ENCODE measurements around the gene GFPT2.
A peak's percentile ranks its signal among the peaks of the same experiment; 100 is the strongest.
"Not testable (repeated sequence)": the region's sequence is repeated elsewhere in the genome, so short reads cannot be mapped to it uniquely, and the experiment has no call there.

GFPT2 gene

GRCh38 chr5:180303226-180304015, 49.7 kb downstream of the GFPT2 start:
- DNase-seq = no peak

- no peak for DNase-seq
Measured at GRCh38 chr5:180302256-180302655, 50.9 kb downstream of the GFPT2 start.

DNA sequence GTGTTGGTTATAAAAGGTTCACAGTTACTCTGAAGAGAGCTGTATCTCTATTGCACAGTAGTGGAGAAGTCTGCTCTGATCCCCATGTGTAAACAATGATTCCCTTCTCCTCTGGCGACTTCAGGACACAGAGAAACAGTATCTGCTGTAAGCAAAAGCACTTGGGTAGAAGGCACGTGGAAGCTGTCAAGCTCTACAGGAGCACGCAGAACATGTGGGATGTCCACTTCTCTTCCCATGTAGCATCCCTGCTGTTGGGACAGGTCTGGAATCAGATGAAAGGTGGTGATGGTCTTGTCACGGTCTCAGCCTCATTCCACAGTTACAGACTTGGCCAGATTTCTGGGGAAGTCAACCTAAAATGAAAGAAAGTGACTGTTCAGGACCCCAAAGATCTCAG, 51.9 kb downstream of the GFPT2 start:
- DNase-seq = no peak

GRCh38 chr5:180299526-180299925, 53.6 kb downstream of the GFPT2 start:
- DNase-seq = no peak

DNA sequence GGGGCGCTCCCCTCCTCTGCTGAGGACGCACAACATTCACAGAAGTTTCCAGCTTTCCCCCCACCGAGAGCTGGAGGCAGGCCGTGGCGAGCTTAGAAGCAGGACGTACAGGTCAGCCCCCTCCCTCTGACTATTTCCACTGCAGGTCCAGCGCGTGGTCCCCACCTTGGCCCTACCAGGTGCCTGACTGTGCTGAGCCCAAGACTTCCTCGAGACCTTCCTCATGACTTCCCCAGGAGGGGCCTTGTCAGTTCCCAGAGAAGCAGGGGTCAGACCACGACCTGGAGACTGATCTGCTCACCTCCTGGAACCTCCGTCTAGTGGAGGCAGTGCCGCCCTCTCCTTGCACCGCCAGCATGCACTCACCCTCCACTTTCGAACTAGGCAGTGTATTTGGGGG, 54.1 kb downstream of the GFPT2 start:
- not testable (repeated sequence) for DNase-seq

GRCh38 chr5:180297587-180298282, 55.4 kb downstream of the GFPT2 start:
- no peak for DNase-seq

- no peak for DNase-seq
Measured at GRCh38 chr5:180296771-180297170, 56.4 kb downstream of the GFPT2 start.

DNA sequence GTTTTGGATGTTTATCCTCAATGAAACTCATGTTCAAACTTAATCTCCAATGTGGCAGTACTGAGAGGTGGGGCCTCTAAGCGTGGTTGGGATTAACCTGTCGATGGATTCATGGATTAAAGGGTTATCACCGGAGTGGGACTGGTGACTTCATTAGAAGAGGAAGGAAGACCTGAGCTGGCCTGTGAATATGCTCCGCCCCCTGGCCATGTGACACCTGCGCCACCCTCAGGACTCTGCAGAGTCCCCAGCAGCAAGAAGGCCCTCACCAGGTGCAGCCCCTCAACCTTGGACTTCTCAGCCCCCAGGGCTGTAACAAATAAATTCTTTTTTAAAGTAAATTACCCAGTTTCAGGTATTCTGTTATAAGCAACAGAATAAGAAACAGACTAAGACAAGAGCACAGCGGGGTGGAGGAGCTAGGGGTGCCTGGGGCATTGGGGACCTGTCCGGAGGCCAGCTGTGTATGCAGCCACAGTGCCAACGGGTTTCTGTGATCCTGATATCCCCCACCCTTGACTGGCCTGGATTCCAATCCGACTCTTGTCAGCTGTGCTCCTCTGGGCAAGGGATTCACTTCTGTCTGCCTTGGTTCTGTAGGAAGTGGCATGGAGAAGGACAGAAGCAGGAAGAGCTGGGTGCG, 58.1 kb downstream of the GFPT2 start:
- no peak for DNase-seq

DNA sequence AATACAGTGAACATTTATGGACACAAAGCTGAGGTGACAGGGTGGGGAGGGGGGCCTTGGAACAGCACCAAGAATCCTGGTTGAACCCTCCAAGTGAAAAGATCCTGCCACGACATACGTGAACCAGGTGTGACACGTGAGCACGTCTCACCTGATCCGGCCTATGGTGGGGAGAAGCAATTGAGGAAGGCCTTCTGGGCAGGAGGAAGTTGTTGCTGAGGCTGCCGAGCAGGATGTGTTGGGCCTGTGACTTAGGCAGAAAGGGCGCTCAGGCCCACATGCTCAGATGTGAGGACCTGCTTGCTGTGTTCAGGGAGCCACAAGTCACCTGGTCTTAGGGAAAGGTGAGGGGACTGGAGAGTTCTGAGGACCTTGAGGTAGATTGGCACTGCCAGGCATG, 58.7 kb downstream of the GFPT2 start:
- DNase-seq = no peak

- DNase-seq = peak; percentile 53 to 74
Measured at GRCh38 chr5:180291943-180292831, 60.9 kb downstream of the GFPT2 start, which contains the start of gene MAPK9. Gene MAPK9 (minus strand): TSS chr5:180292083. CDS start chr5:180280561, 11,522 bp downstream.

DNA sequence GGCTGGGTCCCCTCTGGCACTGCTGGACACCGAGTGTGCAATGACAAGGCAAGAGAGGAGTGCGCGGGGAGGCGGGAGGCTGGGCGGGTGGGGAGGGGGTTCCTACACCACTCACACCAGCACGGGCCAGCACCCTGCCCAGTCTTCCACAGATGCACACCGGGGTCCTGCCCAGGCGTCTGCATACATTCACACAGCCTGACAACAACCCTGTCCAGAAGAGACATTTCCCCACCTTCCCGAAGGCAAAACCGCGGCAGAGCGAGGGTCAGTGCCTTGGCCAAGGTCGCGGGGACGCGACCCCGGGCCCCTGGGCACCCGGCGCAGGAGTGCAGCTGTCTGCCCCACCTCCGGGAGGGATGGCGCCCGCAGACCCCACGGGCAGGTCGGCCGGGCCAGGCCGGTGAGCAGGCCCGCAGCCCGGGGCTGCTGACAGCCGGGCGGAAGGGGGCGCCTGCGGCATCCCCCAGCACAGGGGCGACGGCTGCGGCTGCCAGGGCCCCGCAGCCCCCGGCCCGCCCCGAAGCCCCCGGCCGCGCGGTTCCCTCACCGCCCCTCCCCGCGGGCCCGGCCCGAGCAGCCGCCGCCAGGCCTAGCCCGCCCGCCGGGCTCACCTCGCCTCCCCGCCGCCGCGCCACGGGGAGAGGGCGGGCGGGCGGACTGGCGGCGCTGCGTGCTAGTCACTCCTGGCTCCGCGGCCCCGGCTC, 61.7 kb downstream of the GFPT2 start:
- DNase-seq = peak in 1 of 2 experiments; percentile 13

DNA sequence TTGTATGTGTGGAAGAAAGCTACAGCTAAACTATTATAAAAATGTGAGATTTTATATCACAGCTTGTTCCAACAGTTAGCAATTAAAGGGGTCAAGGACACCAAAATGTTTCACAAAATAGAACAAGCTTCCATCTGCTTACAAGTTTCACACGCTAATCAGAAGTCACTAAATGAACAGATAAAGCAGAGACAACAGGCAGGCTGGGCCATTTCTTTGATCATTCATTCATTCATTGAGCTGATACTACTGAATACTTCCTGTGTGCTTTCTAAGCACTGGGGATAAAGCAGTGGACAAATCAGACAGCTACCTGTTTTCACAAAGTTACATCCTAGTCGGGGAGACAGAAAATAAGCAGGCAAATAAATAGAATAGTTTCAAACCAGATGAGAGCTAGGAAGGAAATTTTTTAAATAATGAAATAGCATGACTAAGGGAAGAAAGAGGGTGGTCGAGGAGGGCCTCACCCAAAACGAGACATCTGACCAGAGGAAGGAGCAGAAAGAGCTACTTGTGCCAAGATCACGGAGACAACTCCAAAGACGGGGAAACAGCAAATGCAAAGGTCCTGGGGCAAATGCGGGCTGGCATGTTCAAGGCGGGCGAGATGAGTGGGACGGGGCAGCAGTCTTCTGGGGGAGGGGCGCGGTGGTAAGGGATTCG, 62.4 kb downstream of the GFPT2 start:
- no peak for DNase-seq

DNA sequence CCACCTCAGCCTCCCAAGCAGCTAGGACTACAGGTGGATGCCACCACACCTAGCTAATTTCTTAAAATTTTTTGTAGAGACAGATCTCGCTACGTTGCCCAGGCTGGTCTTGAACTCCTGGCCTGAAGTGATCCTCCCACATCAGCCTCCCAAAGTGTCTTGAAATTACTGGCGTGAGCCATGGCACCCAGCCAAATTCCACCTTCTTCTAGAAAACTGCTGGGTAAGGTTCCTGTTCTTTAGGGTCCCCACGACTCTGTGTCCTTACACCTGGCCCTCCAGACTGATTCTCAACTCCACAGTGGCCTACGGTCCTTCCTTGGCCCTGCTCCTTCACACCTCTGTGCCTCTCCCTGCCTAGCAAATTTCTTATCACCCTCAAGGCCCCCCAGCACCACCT, 63.2 kb downstream of the GFPT2 start:
- DNase-seq = no peak

DNA sequence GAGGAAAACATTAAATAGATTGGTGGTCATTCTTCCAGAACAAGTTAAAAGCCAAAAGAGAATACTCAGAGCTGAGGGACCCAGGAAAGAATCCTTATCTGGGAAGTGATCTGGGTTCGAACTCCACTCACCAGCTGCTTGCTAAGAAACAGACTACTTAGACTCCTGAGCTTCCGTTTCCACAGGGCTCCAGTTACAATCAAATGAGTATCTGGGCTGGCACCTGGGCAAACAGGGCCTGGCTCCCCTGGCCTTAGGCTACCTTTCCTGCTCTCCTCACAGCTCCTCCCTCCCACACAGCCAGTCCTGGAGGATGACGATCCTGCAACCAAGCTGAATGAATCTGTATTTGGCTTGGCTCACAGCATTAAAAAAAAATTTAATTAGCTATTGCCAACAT, 63.7 kb downstream of the GFPT2 start:
- DNase-seq = no peak

- DNase-seq = no peak
Measured at GRCh38 chr5:180287868-180288267, 65.3 kb downstream of the GFPT2 start.

DNA sequence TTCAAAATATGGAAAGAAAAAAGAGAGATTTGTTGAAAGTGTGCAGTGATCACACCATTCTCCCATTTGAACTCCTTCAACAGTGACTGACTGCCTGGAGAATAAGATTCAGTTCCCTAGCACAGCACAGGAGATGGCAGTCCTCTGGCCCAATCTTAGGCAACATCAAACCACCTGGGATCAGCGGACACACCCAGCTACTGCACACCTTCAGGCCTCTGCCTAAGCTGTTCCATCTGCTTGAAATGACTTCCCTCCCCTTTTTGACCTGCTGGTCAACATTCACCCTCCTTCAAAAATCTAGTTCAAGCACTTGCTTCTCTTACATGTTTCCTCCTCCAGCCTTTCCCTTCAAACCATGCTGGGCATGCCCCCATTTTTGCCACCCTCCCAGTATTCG, 65.7 kb downstream of the GFPT2 start:
- no peak for DNase-seq

GRCh38 chr5:180284149-180284548, 69.0 kb downstream of the GFPT2 start:
- no peak for DNase-seq

DNA sequence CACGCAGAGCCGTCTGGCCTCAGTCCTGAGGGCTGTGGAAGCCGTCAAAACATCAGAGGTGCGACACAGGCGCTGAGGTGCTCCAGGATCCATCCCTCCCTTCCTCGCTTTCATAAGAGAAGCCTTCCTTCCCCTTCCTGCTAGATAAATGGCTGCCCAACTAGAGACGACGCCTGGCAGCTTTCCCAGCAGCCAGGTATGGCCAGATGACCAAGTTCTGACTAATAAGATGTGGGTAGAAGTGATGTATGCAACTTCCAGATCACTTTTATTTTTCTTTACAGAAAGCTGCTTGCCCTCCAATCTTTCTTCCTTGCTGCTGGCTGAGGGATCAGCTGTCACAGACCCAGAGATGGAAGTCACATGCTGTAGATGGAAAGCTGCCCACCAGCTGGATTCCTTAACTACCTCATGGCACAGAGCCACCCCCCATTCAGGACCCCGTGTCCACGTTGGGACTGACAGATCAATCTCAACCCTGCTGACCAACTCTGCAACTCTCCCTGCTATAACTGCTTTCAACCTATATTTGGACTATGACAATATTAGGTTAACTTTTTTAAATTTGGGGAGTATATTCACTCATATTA, 70.0 kb downstream of the GFPT2 start:
- no peak for DNase-seq

DNA sequence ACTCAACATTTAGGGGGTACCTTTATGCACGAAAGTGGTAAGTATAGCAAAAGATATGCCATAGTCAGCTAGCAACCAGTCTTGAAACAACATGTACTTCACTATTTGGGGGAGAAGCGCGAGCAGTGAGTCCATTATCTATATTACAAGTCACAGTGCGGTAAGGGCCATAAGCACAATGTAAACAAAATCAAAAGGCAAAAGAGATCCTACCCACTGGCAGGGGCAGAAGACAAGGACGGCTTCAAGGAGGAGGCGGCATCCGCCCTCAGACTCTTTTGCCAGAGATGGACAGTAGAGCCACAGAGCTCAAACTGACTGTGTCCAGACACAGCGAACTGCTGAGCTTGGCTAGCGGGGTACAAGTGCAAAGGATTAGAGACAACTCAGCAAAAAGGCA, 70.9 kb downstream of the GFPT2 start:
- no peak for DNase-seq

GRCh38 chr5:180281706-180282105, 71.4 kb downstream of the GFPT2 start:
- DNase-seq = no peak

- DNase-seq = no peak
Measured at GRCh38 chr5:180274695-180275094, 78.4 kb downstream of the GFPT2 start.
